NCI-H1694 (cell line): ENCODE results near the gene COL9A3.

Source experiments
- DNase-seq: peaks from one replicate; lab custom pipeline; 2025; lab: John Stamatoyannopoulos, UW

The COL9A3 gene

GRCh38 chr20:62796699-62797491, 20.0 kb upstream of the COL9A3 start:
- DNase-seq, result no peak

DNA sequence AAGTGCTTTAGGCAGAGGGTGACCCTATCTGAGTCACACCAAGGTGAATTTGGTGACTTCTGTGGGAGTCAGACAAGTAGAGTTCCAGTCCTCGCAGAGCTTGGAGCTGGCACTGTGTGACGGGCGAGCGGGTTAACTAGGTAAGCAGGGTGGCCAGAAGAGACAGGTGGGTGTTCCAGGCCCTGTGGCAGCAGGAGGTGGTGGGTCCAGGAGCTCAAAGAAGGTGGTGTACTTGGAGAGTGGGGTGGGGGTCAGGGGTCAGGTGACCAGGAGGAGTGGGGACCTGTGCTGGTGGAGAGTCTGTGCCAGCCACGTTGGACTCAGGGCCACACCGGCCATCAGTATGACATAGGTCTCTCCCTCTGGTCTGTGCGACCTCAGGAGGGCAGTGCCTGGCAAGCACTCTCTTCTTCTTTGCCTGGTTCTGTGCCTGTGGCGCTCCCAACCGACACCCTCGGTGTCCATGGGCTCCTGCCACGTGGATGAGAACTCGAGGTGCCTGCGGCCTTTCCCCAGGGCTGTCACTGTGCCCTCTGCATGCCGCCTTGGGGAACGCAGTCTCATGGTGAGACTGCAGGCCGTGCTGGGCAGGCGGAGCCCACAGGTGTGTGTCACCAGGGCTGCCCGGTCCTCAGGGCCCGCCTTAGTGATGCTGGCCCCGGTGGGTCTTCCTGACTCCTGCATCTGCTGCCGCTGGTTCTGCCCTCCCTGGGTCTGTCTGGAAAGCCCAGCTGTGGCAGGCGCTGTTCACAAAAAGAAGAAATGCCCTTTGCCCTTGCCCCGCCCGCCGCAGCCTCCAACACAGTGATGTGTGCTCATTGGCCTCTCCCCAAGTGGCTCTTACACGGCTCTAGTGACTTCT, 18.9 kb upstream of the COL9A3 start:
- DNase-seq, result no peak

GRCh38 chr20:62799036-62799435, 17.8 kb upstream of the COL9A3 start:
- DNase-seq, result no peak

GRCh38 chr20:62799459-62799858, 17.4 kb upstream of the COL9A3 start:
- no peak for DNase-seq

DNA sequence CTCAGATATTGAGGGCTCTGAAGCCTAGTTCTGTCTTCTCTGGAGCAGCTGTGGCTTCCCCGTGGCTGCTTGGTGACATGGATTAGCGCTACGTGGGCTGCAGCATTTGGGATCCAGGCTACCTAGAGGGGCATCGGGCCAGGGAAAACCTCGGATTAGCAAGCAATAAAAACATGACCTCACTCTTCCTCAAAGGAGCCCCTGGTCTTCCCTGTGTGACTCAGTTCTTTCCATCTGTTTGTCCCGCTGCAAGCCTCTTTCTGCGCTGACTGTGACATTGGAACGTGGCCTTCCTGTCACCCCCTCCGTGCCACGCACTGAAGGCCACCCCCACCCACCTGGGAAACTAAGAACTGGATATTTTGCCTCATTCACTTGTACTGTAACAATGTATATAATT, 17.0 kb upstream of the COL9A3 start:
- DNase-seq, result no peak

GRCh38 chr20:62800314-62801259, 16.3 kb upstream of the COL9A3 start:
- DNase-seq, result no peak

- no peak for DNase-seq
Observed at GRCh38 chr20:62801284-62802010, 15.4 kb upstream of the COL9A3 start.

DNA sequence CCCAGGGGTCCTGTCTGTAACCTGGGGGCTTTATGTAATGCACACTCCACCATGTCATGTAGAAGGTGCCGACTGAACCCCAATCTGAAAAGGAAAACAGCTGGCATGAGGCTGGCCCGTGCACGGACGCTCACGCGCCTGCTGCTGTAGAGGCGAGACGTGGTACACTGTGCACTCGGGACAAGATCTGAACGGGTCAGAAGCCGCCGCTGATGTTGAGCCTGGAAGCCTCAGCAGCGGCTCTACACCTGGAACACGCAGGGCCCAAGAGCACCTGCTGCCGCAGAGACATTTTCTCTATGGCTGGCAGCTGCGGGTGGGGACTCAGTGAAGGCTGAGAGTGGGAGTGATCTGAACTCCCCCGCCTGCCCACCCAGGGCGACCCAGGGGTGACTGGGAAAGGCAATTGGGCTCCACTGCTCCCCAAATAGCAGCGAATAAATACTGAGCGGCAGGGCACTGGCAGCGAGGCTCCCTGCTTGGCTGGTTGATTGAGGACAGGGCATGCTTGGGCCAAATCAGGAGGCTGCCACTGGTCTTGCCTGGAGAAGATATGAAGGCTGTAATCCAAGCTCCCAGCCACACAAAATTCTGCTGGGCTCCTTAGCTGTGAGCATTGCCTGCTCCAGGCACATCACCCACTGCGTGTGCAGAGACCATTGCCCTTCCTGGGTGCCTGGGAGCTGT, 14.7 kb upstream of the COL9A3 start:
- DNase-seq, result no peak

GRCh38 chr20:62804021-62804626, 12.7 kb upstream of the COL9A3 start:
- peak; percentile 10 for DNase-seq

GRCh38 chr20:62804627-62805154, 12.2 kb upstream of the COL9A3 start, which contains the start of gene OGFR:
TSS of gene OGFR (plus strand) at chr20:62804835. CDS start at chr20:62804860, 25 bp downstream.
- DNase-seq, result peak; percentile 16

DNA sequence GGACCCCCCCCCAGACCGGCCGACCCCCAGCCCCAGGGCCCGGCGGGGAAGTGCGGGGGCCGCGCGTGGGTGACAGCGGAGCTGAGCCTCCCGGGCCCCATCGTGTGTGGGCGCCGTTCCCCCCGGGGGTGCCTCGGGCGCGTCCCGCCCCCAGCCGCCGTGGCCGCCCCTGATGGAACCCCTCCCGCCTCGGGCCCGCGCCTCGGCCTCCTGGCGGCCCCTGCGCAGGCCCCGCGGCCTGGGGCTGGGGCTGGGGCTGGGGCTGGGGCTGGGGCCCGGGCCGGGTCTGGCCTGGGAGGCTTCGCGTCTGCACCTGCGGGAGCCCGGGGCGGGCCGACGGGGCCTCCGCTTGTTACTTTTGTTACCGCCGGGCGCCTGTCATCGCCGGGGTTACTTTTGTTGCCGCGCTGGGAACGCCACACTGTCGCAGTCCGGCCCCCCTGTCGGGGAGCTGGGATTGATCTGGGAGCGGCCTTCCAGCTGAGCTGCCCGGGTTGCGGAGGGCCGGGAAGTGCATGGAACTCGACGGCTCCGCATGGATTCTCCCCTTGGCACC, 11.6 kb upstream of the COL9A3 start:
- DNase-seq, result no peak

DNA sequence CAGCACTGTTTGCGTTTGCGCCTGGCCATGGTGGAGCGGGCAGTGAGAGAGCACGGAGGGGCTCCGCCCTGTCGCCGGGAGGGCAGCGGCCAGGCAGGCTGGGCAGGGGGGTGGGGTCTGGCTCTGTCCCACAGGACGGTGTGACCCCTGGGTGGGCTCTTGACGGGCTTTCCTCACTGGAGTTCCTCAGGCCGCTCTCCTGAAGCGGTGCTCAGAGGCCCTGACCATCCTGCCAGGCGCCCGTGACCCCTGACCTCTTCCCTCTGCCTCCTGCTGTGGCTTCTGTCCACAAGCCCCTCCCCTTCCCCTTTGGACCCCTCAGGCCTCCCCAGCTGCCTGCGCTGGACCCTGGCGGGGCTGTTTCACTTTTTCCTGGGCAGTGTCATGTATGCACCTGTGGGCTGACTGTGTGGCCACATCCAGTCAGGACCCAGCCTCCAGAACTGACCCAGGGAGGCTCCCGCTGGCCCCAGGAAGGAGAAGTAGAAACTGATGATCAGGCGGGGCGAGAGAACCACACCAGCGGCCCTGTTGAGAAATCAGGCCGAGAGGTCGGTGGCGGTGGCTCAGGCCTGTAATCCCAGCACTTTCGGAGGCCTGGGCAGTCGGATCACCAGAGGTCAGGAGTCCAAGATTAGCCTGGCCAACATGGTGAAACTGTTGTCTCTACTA, 11.0 kb upstream of the COL9A3 start:
- no peak for DNase-seq

- DNase-seq, result no peak
Observed at GRCh38 chr20:62806383-62807050, 10.3 kb upstream of the COL9A3 start.

- no peak for DNase-seq
Observed at GRCh38 chr20:62807444-62808210, 9.2 kb upstream of the COL9A3 start.

- peak; percentile 17 for DNase-seq
Observed at GRCh38 chr20:62808211-62808865, 8.5 kb upstream of the COL9A3 start.

GRCh38 chr20:62809530-62810428, 7.1 kb upstream of the COL9A3 start:
- DNase-seq, result no peak
